Right ventricle myocardium inferior (tissue), 1 donor: ENCODE data around the gene SLC22A2. TPM values are rescaled to one million over a fixed set of nuclear protein-coding genes. Genes with fewer than 3 reads are reported as not detected.
"Not testable (repeated sequence)": the region's sequence is repeated elsewhere in the genome, so short reads cannot be mapped to it uniquely, and the experiment has no call there.

Experiments
- ATAC-seq: fragments of 200-7000 bp; cut with Tn5 transposase; one replicate; pipeline ENCODE4 v1.9.1; 2020; ENCODE audit warnings: mild to moderate bottlenecking, moderate library complexity
- DNase-seq: peaks from one replicate; pipeline ENCODE4 v3.0.0; 2021; ENCODE audit errors: missing footprints
- intact Hi-C: fragments of 100-400 bp; cut with DNase I; formaldehyde crosslinking; loops from one replicate; pipeline ENCODE4 v1.11.0; 2022
- long read RNA-seq: library from polyadenylated mRNA; unstranded; transcript quantifications from one replicate; pipeline ENCODE4 v2.0.0, GENCODE V29; 2021
- total RNA-seq: library from RNA; stranded (reverse); fragmentation: NEBNext Ultra II Directional; extraction: Animal tissue kit (Norgen Biotek cat#: 25700); gene quantifications from one replicate; pipeline ENCODE4 v1.2.1, GENCODE V29; 2021
- donor health status: DM: no; HTN: yes; CAD: no; lungs with severe emphysema.

SLC22A2 gene
- total RNA-seq = not detected
- long read RNA-seq = 0 reads

- intact Hi-C loops = no loop called here
- DNase-seq (no peak), ATAC-seq (no peak)
Measured at GRCh38 chr6:160258346-160259142, at the start of gene SLC22A2. Gene SLC22A2 (minus strand): TSS chr6:160258821. CDS start chr6:160258757, 64 bp downstream.

DNA sequence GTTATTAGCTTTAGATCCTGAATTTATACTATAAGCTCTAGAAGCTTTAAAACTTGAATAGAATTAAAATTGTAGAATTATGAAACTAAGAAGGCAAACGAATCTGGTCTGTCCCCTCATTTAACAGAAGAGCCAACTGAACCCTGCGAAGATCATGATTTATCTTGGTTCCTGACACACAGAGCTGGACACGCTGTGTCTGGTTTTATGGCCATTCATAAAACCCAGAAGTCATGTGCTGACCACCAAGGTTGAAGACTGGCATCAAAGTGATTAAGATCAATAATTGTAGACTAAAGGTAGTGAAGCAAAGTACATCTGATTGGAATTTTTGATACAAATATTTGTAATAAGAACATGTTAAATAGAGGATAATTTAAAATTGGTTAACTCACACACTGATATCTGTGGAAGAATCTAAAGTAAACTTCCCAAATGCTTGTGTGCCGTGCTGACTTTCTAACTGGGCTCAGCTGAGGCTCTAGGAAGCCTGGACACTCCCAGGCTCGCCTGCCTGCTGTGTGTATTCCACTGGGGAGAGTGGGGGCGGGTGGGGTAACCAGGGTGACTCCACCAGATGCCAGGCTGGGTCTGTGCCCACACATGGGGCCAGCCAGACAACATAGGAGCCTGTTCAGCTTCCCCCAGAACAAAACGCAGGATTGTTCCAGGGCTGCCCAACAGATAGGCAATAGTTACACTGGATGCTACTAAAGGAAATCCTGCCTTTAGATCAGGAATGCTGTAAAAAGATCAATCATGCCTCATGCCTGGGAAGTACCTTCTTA, 47.5 kb upstream of the SLC22A2 start:
- no peak for DNase-seq
- no peak for ATAC-seq
- intact Hi-C loops = no loop called here

GRCh38 chr6:160303806-160304205, 45.2 kb upstream of the SLC22A2 start:
- no peak for DNase-seq
- intact Hi-C loops = no loop called here
- ATAC-seq = no peak

DNA sequence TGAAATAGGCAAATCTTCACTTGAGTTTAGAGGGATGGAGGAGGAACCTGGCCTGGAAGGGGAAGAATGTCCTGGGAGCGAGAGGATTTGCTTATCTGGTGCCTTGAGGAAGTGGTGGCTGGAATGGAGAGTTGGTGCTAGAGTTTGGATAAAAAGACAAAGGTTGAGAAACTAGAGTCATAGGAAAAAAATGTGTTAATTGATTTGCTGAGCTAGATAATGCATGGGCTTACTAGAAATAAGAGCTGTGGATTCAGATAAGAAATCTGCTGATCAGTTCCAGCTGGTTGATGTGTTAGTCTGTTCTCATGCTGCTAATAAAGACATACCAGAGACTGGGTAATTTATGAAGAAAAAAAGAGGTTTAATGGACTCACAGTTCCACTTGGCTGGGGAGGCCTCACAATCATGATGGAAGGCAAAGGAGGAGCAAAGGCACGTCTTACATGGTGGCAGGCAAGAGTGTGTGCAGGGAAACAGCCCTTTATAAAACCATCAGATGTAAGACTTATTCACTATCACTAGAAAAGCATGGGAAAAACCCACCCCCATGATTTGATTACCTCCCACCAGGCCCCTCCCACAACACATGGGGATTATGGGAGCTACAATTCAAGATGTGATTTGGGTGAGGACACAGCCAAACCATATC, 43.9 kb upstream of the SLC22A2 start:
- ATAC-seq, DNase-seq, intact Hi-C loops: not testable (repeated sequence)

- no peak for ATAC-seq
- no peak for DNase-seq
- intact Hi-C loops = no loop called here
Measured at GRCh38 chr6:160301339-160301738, 42.7 kb upstream of the SLC22A2 start.

GRCh38 chr6:160300076-160300695, 41.6 kb upstream of the SLC22A2 start:
- DNase-seq = no peak
- ATAC-seq = no peak
- intact Hi-C loops = no loop called here

GRCh38 chr6:160299559-160299958, 40.9 kb upstream of the SLC22A2 start:
- no peak for DNase-seq
- no peak for ATAC-seq
- intact Hi-C loops = no loop called here

- ATAC-seq (no peak), DNase-seq (no peak)
- intact Hi-C loops = no loop called here
Measured at GRCh38 chr6:160298121-160298520, 39.5 kb upstream of the SLC22A2 start.

- no peak for DNase-seq
- no peak for ATAC-seq
- intact Hi-C loops = no loop called here
Measured at GRCh38 chr6:160297310-160297709, 38.7 kb upstream of the SLC22A2 start.

DNA sequence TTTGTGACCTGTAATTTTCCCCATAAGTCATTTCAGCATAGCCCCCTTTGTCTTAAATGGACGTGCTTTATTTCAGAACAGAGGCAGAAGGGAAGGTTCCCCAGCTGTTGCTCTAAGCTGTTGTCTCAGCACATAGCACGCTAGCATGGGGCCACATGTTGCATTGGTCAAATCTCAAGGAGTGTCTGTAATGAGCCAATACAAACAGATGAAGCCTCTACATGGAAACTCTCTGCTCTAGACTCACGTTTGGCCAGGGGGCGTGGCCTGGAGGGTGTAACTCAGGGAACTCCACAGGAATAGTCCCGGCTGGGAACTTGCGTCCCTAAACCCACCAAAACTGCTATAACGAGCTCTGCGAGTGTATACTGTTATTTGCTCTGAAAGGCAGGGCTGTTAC, 35.2 kb upstream of the SLC22A2 start:
- no peak for DNase-seq
- intact Hi-C loops = no loop called here
- ATAC-seq = no peak

GRCh38 chr6:160285541-160286105, 27.0 kb upstream of the SLC22A2 start:
- ATAC-seq (no peak), DNase-seq (no peak)
- intact Hi-C loops = no loop called here

DNA sequence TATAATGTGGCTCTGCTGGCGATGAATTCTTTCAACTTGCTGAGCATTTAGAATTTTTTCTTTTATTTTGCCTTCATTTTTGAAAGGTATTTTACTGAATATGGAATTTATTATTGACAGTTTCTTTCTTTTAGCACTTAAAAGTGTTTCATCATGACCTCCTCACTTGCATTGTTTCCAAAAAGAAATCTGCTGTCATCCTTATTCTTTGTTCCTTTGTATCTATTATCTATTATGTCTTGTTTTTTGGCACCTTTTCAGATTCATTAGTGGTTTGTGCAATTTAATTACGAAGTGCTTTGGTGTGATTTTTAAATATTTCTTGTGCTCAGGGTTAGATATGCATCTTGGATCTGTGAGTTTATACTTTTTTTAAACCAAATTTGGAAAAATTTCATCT, 26.0 kb upstream of the SLC22A2 start:
- no peak for DNase-seq
- ATAC-seq = no peak
- intact Hi-C loops = no loop called here

GRCh38 chr6:160282444-160282843, 23.8 kb upstream of the SLC22A2 start:
- ATAC-seq = no peak
- DNase-seq = no peak
- intact Hi-C loops = no loop called here

DNA sequence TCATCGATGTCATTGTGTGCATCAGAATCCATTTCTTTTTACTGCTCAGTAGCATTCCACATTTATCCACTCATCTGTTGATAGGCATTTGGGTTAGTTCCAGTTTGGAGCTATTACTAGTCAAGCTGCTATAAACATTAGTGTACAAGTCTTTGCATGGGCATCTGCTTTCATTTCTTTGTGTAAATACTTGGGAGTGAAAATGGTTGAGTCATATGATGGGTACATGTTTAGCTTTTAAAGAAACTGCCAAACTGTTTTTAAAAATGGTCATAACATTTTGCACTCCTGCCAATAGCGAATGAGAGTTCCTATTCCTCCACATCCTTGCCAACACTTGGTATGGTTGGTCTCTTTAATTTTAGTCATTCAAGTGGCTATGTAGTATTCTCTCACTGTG, 21.2 kb upstream of the SLC22A2 start:
- ATAC-seq (no peak), DNase-seq (no peak)
- intact Hi-C loops = no loop called here

GRCh38 chr6:160278786-160279310, 20.2 kb upstream of the SLC22A2 start:
- no peak for ATAC-seq

DNA sequence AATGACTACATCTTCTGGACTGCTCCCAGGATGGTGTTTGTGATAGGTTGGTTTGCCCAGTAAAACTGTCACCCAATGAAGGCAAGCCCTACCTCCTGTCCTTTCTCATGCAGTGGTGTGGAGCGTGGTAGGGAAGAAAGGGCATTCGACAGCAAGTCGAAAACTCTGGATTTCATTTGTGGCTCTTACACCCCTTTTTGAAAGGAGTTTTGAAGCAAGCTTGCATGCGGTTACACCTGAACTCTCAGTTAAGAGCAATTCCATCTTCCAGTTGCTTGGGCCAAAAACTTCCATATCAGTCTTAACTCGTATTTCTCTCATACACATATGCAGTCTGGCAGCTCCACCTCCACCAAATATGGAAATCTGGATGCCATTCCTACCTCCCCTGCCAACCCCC, 19.7 kb upstream of the SLC22A2 start:
- ATAC-seq (no peak), DNase-seq (no peak)
- intact Hi-C loops = no loop called here

More at GRCh38 chr6:160278786-160279310, 20.2 kb upstream of the SLC22A2 start:
- intact Hi-C loops = no loop called here
- no peak for DNase-seq

GRCh38 chr6:160277546-160277945, 18.9 kb upstream of the SLC22A2 start:
- ATAC-seq (no peak), DNase-seq (no peak)
- intact Hi-C loops = no loop called here

GRCh38 chr6:160277144-160277543, 18.5 kb upstream of the SLC22A2 start:
- no peak for ATAC-seq
- intact Hi-C loops = no loop called here
- DNase-seq = no peak

DNA sequence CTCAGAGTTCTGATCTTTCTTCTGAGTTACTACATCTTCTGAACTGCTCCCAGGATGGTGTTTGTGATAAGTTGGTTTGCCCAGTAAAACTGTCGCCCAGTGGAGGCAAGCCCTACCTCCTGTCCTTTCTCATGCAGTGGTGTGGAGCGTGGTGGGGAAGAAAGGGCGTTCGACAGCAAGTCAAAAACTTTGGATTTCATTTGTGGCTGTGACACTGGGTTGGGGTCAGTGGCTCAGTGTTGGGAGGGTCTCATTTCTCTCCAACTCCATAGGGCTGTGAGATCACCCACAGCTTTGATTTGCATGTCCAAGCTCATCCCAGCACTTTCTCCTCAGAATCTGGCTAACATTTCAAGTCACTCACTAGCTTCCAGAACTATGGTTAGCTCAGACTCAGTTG, 17.5 kb upstream of the SLC22A2 start:
- intact Hi-C loops = no loop called here
- no peak for DNase-seq
- no peak for ATAC-seq
